NCI-H1048 (cell line): ENCODE data around the gene DACH2.

Experiments used
- DNase-seq: peaks from one replicate; lab custom pipeline; 2025; lab: John Stamatoyannopoulos, UW

The DACH2 gene

DNA sequence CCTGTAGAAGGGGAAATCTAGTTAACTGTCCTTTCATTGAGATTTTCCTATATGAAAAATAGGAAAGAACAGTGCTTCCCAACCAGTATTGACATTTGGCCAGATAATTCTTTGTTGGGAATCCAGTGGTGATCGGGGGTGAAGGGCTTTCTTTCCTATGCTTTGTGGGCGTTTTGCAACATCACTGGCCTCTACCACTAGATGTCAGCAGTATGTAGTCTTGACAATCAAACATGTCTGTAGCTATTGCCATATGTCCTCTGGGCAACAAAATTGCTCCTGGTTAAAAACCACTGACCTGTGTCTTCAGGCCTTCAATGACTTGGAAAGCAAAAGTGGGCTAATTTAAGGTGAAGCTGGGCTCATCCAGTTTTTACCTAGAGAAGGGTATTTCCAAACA is 658.5 kb downstream of the DACH2 start:
- peak; percentile 0 for DNase-seq

DNA sequence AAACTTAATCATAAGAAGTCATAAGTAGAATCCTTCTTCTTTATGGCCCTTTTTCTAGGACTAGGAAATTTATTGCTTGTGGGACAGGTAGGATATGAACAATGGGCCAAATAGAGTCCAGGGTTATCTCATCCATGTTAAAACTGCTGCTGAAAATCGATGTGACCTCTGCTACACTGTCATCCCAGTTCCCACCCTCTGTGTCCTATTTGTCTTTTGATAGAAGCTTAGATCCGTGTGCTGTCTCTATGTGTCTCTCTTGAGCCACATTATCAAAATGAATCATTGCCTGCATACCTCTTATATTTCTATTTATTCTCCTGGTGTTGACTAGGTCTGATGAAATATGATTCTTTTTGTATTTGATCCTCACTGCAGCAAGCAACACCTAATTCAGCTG is 661.4 kb downstream of the DACH2 start:
- DNase-seq, result no peak

DNA sequence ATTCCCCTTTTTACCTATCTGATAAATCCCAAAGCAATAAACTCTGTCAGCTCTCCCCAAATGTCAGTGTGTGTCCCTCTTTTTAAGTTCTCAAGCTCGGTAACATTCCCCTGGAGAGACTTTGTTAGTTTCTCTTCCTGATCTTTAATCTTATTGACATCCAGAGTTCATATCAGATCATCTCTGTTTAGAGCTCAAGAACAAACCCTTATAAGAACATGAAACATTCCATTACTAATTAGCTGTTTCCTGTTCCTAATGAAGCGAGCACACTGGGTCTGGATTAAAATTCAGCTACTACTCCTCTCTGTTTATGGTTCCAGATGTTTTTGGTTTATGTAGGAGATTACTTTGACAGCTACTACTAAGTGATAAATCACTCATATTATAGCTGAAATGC is 681.5 kb downstream of the DACH2 start:
- no peak for DNase-seq

DNA sequence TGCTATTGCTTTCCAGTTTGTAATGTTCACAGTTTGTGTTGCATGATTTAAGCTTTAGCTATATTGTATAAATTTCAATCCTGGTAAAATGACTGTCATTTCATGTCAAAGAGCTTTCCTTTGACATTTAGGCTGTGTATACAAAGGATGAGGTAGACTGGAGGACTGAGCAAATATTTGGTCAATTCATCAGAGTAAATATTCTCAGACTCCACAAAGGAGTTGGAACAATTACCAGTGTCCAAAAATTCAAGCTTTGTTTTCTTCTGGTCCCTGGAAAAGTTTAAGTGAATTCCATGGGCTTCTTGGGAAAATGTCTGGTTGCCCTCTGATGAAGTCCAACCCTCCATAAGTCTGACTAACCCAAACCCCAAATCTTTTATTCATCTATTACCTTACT is 682.4 kb downstream of the DACH2 start:
- DNase-seq, result no peak

DNA sequence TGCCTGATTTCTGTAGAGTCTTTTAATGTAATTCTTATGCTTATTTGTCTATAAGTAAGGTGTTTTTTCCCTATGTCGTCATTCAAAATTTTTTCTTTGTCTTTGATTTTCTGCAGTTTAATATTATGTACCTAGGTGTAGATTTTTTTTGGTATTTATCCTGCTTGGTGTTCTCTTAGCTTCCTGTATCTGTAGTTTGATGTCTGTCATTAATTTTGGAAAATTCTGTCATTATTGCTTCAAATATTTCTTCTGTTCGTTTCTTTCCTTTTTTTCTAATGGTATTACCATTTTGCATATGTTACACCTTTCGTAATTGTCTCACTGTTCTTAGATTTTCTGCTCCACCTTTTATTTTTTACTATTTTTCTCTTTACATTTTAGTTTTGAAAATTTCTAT is 696.9 kb downstream of the DACH2 start:
- DNase-seq, result no peak
